H9 (cell line): Measurements from ENCODE around the gene GNAS-AS1. TPM values are rescaled to one million over a fixed set of nuclear protein-coding genes. Genes with fewer than 3 reads are reported as not detected.

Source experiments
- DNase-seq: peaks from one replicate; pipeline ENCODE4 v3.0.0-alpha.2; 2017
- H2AFZ ChIP-seq: one replicate; pipeline ENCODE4 v1.6.1; 2013; ENCODE audit warnings: mild to moderate bottlenecking, low read length, control low read depth, moderate library complexity
- H2AK5ac ChIP-seq: 2 replicates; pipeline ENCODE4 v1.6.1; 2013; ENCODE audit warnings: low read length, control low read depth, mixed read lengths; ENCODE audit not compliant: insufficient read length
- H2BK120ac ChIP-seq: one replicate; pipeline ENCODE4 v1.6.1; 2013; ENCODE audit warnings: low read depth, mild to moderate bottlenecking, low read length, control low read depth, inconsistent platforms; ENCODE audit not compliant: poor library complexity, severe bottlenecking
- H2BK12ac ChIP-seq: 2 replicates; pipeline ENCODE4 v1.6.1; 2013; ENCODE audit warnings: low read length, control low read depth, mixed read lengths, low read depth; ENCODE audit not compliant: insufficient read length
- H2BK15ac ChIP-seq: 2 replicates; pipeline ENCODE4 v1.6.1; 2013; ENCODE audit warnings: low read depth, low read length, control low read depth
- H2BK20ac ChIP-seq: one replicate; pipeline ENCODE4 v1.6.1; 2013; ENCODE audit warnings: low read depth, mild to moderate bottlenecking, low read length, control low read depth, inconsistent platforms; ENCODE audit not compliant: poor library complexity, severe bottlenecking
- H2BK5ac ChIP-seq: 2 replicates; pipeline ENCODE4 v1.6.1; 2013; ENCODE audit warnings: low read length, control low read depth, mixed read lengths; ENCODE audit not compliant: insufficient read length
- H3K14ac ChIP-seq: 2 replicates; pipeline ENCODE4 v1.6.1; 2013; ENCODE audit warnings: low read length, control low read depth; ENCODE audit not compliant: insufficient read depth
- H3K18ac ChIP-seq: 2 replicates; pipeline ENCODE4 v1.6.1; 2013; ENCODE audit warnings: low read depth, mild to moderate bottlenecking, mixed read lengths, low read length, control low read depth; ENCODE audit not compliant: insufficient read length
- H3K23ac ChIP-seq: 2 replicates; pipeline ENCODE4 v1.6.1; 2013; ENCODE audit warnings: low read length, control low read depth, mixed read lengths, low read depth; ENCODE audit not compliant: insufficient read length
- H3K23me2 ChIP-seq: 2 replicates; pipeline ENCODE4 v1.6.1; 2013; ENCODE audit warnings: low read depth, mild to moderate bottlenecking, mixed read lengths, low read length, control low read depth; ENCODE audit not compliant: insufficient read length, poor library complexity, severe bottlenecking
- H3K27ac ChIP-seq: 2 replicates; pipeline ENCODE4 v1.5.1; 2013; ENCODE audit warnings: low read length, control low read depth, mixed read lengths, low read depth; ENCODE audit not compliant: insufficient read length
- H3K27me3 ChIP-seq: 2 replicates; pipeline ENCODE4 v1.6.1; 2013; ENCODE audit warnings: low read length, control low read depth, inconsistent platforms; ENCODE audit not compliant: insufficient read depth
- H3K4ac ChIP-seq: 2 replicates; pipeline ENCODE4 v1.6.1; 2013; ENCODE audit warnings: low read depth, mild to moderate bottlenecking, control low read depth, inconsistent platforms, low read length, moderate library complexity
- H3K4me1 ChIP-seq: 2 replicates; pipeline ENCODE4 v1.6.1; 2013; ENCODE audit warnings: low read length, control low read depth, inconsistent platforms; ENCODE audit not compliant: insufficient read depth
- H3K4me2 ChIP-seq: 2 replicates; pipeline ENCODE4 v1.6.1; 2013; ENCODE audit warnings: low read length, control low read depth, mixed read lengths; ENCODE audit not compliant: insufficient read length, insufficient read depth
- H3K56ac ChIP-seq: 2 replicates; pipeline ENCODE4 v1.6.1; 2013; ENCODE audit warnings: low read depth, mild to moderate bottlenecking, mixed read lengths, low read length, control low read depth; ENCODE audit not compliant: insufficient read length
- H3K79me1 ChIP-seq: 2 replicates; pipeline ENCODE4 v1.6.1; 2013; ENCODE audit warnings: low read depth, mild to moderate bottlenecking, moderate library complexity, low read length, control low read depth, inconsistent platforms; ENCODE audit not compliant: insufficient read depth, poor library complexity, severe bottlenecking
- H3K79me2 ChIP-seq: 2 replicates; pipeline ENCODE4 v1.6.1; 2013; ENCODE audit warnings: low read length, control low read depth, inconsistent platforms; ENCODE audit not compliant: insufficient read depth
- H3K9ac ChIP-seq: 2 replicates; pipeline ENCODE4 v1.6.1; 2013; ENCODE audit warnings: low read length, control low read depth, mixed read lengths; ENCODE audit not compliant: insufficient read length; ENCODE audit errors: extremely low read depth
- H3K9me3 ChIP-seq: one replicate; pipeline ENCODE4 v1.6.1; 2013; ENCODE audit warnings: low read depth, low read length, inconsistent platforms; ENCODE audit not compliant: control insufficient read depth
- H3T11ph ChIP-seq: one replicate; pipeline ENCODE4 v1.6.1; 2013; ENCODE audit warnings: mild to moderate bottlenecking, low read length, control low read depth, inconsistent platforms
- H4K20me1 ChIP-seq: one replicate; pipeline ENCODE4 v1.6.1; 2013; ENCODE audit not compliant: control insufficient read depth, insufficient read length, insufficient read depth
- H4K5ac ChIP-seq: 2 replicates; pipeline ENCODE4 v1.6.1; 2013; ENCODE audit warnings: low read depth, mild to moderate bottlenecking, mixed read lengths, low read length, control low read depth; ENCODE audit not compliant: insufficient read length
- H4K8ac ChIP-seq: replicated peaks from 2 replicates; pipeline ENCODE4 v1.6.1; 2013; ENCODE audit warnings: low read length, control low read depth, mixed read lengths, low read depth; ENCODE audit not compliant: insufficient read length
- H4K91ac ChIP-seq: 2 replicates; pipeline ENCODE4 v1.6.1; 2013; ENCODE audit warnings: low read depth, mild to moderate bottlenecking, moderate library complexity, mixed read lengths, low read length, control low read depth; ENCODE audit not compliant: insufficient read length
- H3K27ac Mint-ChIP-seq, 3 experiments: 2 replicates in 2 of 3; 3 replicates in 1 of 3; pipeline ENCODE4 v1.8.0; 2020 to 2021; ENCODE audit warnings: mixed read lengths in 3 of 3, mild to moderate bottlenecking in 1 of 3, moderate library complexity in 1 of 3
- H3K27me3 Mint-ChIP-seq: 2 replicates; pipeline ENCODE4 v1.8.0; 2021; ENCODE audit warnings: low read depth, mild to moderate bottlenecking, moderate library complexity, mixed read lengths
- H3K36me3 Mint-ChIP-seq, 3 experiments: 2 replicates in 2 of 3; 3 replicates in 1 of 3; pipeline ENCODE4 v1.8.0; 2020 to 2021; ENCODE audit warnings: low read depth in 3 of 3, mixed read lengths in 3 of 3; ENCODE audit not compliant: insufficient read depth in 1 of 3
- H3K4me1 Mint-ChIP-seq, 2 experiments: 2 replicates each; pipeline ENCODE4 v1.8.0; 2020; ENCODE audit warnings: mixed read lengths in 2 of 2
- H3K4me3 Mint-ChIP-seq, 2 experiments: 2 replicates in 1 of 2; 3 replicates in 1 of 2; pipeline ENCODE4 v1.8.0; 2020 to 2021; ENCODE audit warnings: mild to moderate bottlenecking in 2 of 2, mixed read lengths in 2 of 2, moderate library complexity in 1 of 2
- H3K9me3 Mint-ChIP-seq, 2 experiments: 2 replicates in 1 of 2; 3 replicates in 1 of 2; pipeline ENCODE4 v1.8.0; 2020; ENCODE audit warnings: mild to moderate bottlenecking in 2 of 2, mixed read lengths in 2 of 2, moderate library complexity in 1 of 2
- CTCF ChIP-seq: fragments of 200-600 bp; sonication (generic); conservative IDR thresholded peaks from 3 replicates; pipeline ENCODE4 v1.8.0; 2021; ENCODE audit warnings: antibody characterized with exemption, mild to moderate bottlenecking
- WGBS: extraction: QIAGEN DNeasy Blood & Tissue Kit; methylation state at CpG from one replicate; pipeline ENCODE4 v1.1.7; 2013; ENCODE audit warnings: missing lambda C conversion rate, low lambda C conversion rate, mixed read lengths; ENCODE audit not compliant: insufficient read length; ENCODE audit errors: extremely low coverage; 5-methylcytosine and 5-hydroxymethylcytosine counted together
- total RNA-seq: library from RNA; stranded (reverse); gene quantifications from 2 replicates; pipeline ENCODE4 v1.2.1, GENCODE V29; 2021

Gene GNAS-AS1
- total RNA-seq, 1 experiment from 2014 or later = 11.3 TPM

GRCh38 chr20:58863044-58863790 is 12.5 kb upstream of the GNAS-AS1 start:
- no peaks in the 10 kb centered on the region for H3K79me1 ChIP-seq
- H3K79me2 ChIP-seq = no peaks in the 10 kb centered on the region
- H2BK15ac ChIP-seq = no peak overlapping the region
- no CpG with 5 or more reads among the region's 7 CpGs for WGBS
- no peak overlapping the region for H3K4ac ChIP-seq
- H4K20me1 ChIP-seq = no peaks in the 10 kb centered on the region
- no peak overlapping the region for H3K4me3 Mint-ChIP-seq
- H3K23me2 ChIP-seq = no peaks in the 10 kb centered on the region
- no peak overlapping the region for H3K14ac ChIP-seq
- H3K27ac Mint-ChIP-seq = no peak overlapping the region
- no peak overlapping the region for H3K27ac ChIP-seq
- H4K91ac ChIP-seq = no peak overlapping the region
- H3K23ac ChIP-seq = no peak overlapping the region
- no peak overlapping the region for H2AK5ac ChIP-seq
- H3K4me1 ChIP-seq = no peaks in the 10 kb centered on the region
- H2AFZ ChIP-seq = no peak overlapping the region
- H3K9me3 Mint-ChIP-seq = no peaks in the 10 kb centered on the region
- H3K9me3 ChIP-seq = no peaks in the 10 kb centered on the region
- H2BK20ac ChIP-seq = no peak overlapping the region
- TF ChIP-seq CTCF = no peak
- H3K27me3 Mint-ChIP-seq = peaks cover 26% of the 10 kb centered on the region
- no peak overlapping the region for H2BK12ac ChIP-seq
- no peak overlapping the region for H4K5ac ChIP-seq
- H3K56ac ChIP-seq = no peak overlapping the region
- H3T11ph ChIP-seq = no peak overlapping the region
- H2BK5ac ChIP-seq = no peak overlapping the region
- no peaks in the 10 kb centered on the region for H3K36me3 Mint-ChIP-seq
- no peak for DNase-seq
- no peak overlapping the region for H3K18ac ChIP-seq
- no peak overlapping the region for H3K9ac ChIP-seq
- no peak overlapping the region for H3K4me2 ChIP-seq
- no peak overlapping the region for H2BK120ac ChIP-seq
- no peak overlapping the region for H4K8ac ChIP-seq
- no peaks in the 10 kb centered on the region for H3K4me1 Mint-ChIP-seq
- H3K27me3 ChIP-seq = no peaks in the 10 kb centered on the region
